NCI-H446 treated with DMSO at 0.1 percent for 48 hours (cell line): Measurements from ENCODE around the gene TAS1R2.

Experiments
- DNase-seq: peaks from one replicate; lab custom pipeline; 2025; lab: John Stamatoyannopoulos, UW

Gene TAS1R2

GRCh38 chr1:18799454-18799853, 60.0 kb downstream of the TAS1R2 start:
- no peak for DNase-seq

- no peak for DNase-seq
These were observed 60.5 kb downstream of the TAS1R2 start for GRCh38 chr1:18798946-18799345.

GRCh38 chr1:18798533-18798932, 60.9 kb downstream of the TAS1R2 start:
- DNase-seq: no peak

GRCh38 chr1:18796950-18797349, 62.5 kb downstream of the TAS1R2 start:
- DNase-seq: no peak

- DNase-seq: no peak
These were observed 64.3 kb downstream of the TAS1R2 start for GRCh38 chr1:18795002-18795689.

GRCh38 chr1:18794561-18794960, 64.9 kb downstream of the TAS1R2 start:
- no peak for DNase-seq

GRCh38 chr1:18794051-18794450, 65.4 kb downstream of the TAS1R2 start:
- DNase-seq: no peak

GRCh38 chr1:18793164-18793563, 66.3 kb downstream of the TAS1R2 start:
- no peak for DNase-seq

GRCh38 chr1:18792747-18793146, 66.7 kb downstream of the TAS1R2 start:
- DNase-seq: no peak
